H1 (cell line): ENCODE data around the gene TNIP1.

Experiments
- EP300 ChIP-seq, 2 experiments: IDR thresholded peaks; 1 replicate in 1 of 2; 2 replicates in 1 of 2; pipeline ENCODE4 v1.6.1; 2011 to 2012; ENCODE audit warnings: low read depth in 2 of 2, low read length in 2 of 2, mild to moderate bottlenecking in 2 of 2, borderline replicate concordance in 1 of 2, inconsistent platforms in 1 of 2, moderate library complexity in 1 of 2
- POLR2A ChIP-seq, 2 experiments: IDR thresholded peaks; 1 replicate in 1 of 2; 2 replicates in 1 of 2; pipeline ENCODE4 v1.6.1; 2011; ENCODE audit warnings: low read depth in 2 of 2, low read length in 2 of 2, mild to moderate bottlenecking in 2 of 2; ENCODE audit errors: control extremely low read depth in 1 of 2
- POLR2AphosphoS5 ChIP-seq: IDR thresholded peaks from 2 replicates; pipeline ENCODE4 v1.6.1; 2011; ENCODE audit warnings: low read depth, low read length
- POU5F1 ChIP-seq: IDR thresholded peaks from 2 replicates; pipeline ENCODE4 v1.6.1; 2011; ENCODE audit warnings: low read depth, mild to moderate bottlenecking, low read length, moderate library complexity
- RAD21 ChIP-seq, 2 experiments: IDR thresholded peaks in 1 of 2; conservative IDR thresholded peaks in 1 of 2; 2 replicates each; pipeline ENCODE4 v1.6.1; 2011; ENCODE audit warnings: low read depth in 2 of 2, low read length in 2 of 2, improper control_type of control experiment in 1 of 2, inconsistent platforms in 1 of 2, mild to moderate bottlenecking in 1 of 2, moderate library complexity in 1 of 2
- SIN3A ChIP-seq, 2 experiments: IDR thresholded peaks in 1 of 2; conservative IDR thresholded peaks in 1 of 2; 2 replicates each; pipeline ENCODE4 v1.6.1; 2011 to 2012; ENCODE audit warnings: low read length in 2 of 2, improper control_type of control experiment in 1 of 2, low read depth in 1 of 2, mild to moderate bottlenecking in 1 of 2
- SP2 ChIP-seq: IDR thresholded peaks from 2 replicates; pipeline ENCODE4 v1.6.1; 2012; ENCODE audit warnings: mild to moderate bottlenecking, low read length, inconsistent platforms
- YY1 ChIP-seq: IDR thresholded peaks from 2 replicates; pipeline ENCODE4 v1.6.1; 2011; ENCODE audit warnings: low read depth, mild to moderate bottlenecking, low read length
- TF ChIP-seq, protein P1 (sequence below), 3 experiments: IDR thresholded peaks; 1 replicate in 2 of 3; 2 replicates in 1 of 3; pipeline versions ENCODE4 v1.5.1 to v1.6.1; 2011; ENCODE audit warnings: low read length in 3 of 3, mild to moderate bottlenecking in 3 of 3, inconsistent platforms in 2 of 3, low read depth in 1 of 3, moderate library complexity in 1 of 3; ENCODE audit not compliant: insufficient read depth in 1 of 3; ENCODE audit errors: control extremely low read depth in 1 of 3

DNA sequence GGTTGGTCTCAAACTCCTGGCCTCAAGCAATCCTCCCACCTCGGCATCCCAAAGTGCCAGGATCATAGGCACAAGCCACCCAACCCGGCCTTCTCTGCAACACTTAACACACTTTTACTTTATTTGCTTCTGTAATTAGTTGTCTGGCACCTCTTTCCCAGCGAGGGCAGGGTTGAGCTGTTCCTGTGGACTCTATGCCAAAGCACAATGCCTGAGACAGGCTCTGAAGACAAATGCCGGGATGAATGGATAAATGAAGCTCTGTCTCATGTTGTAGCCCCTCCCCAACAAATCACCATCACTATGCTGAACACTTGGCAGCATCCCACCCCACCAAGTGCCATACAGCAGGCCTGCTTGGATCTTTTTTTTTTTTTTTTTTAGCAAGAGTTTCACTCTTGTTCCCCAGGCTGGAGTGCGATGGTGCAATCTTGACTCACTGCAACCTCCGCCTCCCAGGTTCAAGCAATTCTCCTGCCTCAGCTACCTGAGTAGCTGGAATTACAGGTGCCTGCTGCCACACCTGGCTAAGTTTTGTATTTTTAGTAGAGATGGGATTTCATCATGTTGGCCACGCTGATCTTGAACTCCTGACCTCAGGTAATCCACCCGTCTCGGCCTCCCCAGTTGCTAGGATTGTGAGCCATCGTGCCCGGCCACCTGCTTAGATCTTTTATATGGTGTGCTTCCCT lies 39.1 kb downstream of the TNIP1 start:
- TF ChIP-seq POLR2A (IDR thresholded peaks at IDR 0.05; ENCODE audit: control extremely low read depth in 1 of 2, low read depth in 2 of 2, low read length in 2 of 2) = no peak
- no peak for TF ChIP-seq RAD21 (IDR thresholded peaks at IDR 0.05 in 1 of 2, conservative IDR thresholded peaks at IDR 0.05 in 1 of 2; ENCODE audit: low read depth in 2 of 2, low read length in 2 of 2)
- TF ChIP-seq, protein P1, sequence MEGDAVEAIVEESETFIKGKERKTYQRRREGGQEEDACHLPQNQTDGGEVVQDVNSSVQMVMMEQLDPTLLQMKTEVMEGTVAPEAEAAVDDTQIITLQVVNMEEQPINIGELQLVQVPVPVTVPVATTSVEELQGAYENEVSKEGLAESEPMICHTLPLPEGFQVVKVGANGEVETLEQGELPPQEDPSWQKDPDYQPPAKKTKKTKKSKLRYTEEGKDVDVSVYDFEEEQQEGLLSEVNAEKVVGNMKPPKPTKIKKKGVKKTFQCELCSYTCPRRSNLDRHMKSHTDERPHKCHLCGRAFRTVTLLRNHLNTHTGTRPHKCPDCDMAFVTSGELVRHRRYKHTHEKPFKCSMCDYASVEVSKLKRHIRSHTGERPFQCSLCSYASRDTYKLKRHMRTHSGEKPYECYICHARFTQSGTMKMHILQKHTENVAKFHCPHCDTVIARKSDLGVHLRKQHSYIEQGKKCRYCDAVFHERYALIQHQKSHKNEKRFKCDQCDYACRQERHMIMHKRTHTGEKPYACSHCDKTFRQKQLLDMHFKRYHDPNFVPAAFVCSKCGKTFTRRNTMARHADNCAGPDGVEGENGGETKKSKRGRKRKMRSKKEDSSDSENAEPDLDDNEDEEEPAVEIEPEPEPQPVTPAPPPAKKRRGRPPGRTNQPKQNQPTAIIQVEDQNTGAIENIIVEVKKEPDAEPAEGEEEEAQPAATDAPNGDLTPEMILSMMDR (IDR thresholded peaks at IDR 0.05; ENCODE audit: control extremely low read depth in 1 of 3, insufficient read depth in 1 of 3, low read depth in 1 of 3, low read length in 3 of 3) = no peak
- TF ChIP-seq SP2 = no peak
- no peak for TF ChIP-seq YY1
- no peak for TF ChIP-seq SIN3A (conservative IDR thresholded peaks at IDR 0.05 in 1 of 2, IDR thresholded peaks at IDR 0.05 in 1 of 2; ENCODE audit: low read depth in 1 of 2, low read length in 2 of 2)
- no peak for TF ChIP-seq EP300 (IDR thresholded peaks at IDR 0.05; ENCODE audit: borderline replicate concordance in 1 of 2, low read depth in 2 of 2, low read length in 2 of 2)
- TF ChIP-seq POLR2AphosphoS5 = no peak
- TF ChIP-seq POU5F1 = no peak
